T-helper 2 cell (primary cell): ENCODE results near the gene SKAP1.
"Not testable (repeated sequence)": the region's sequence is repeated elsewhere in the genome, so short reads cannot be mapped to it uniquely, and the experiment has no call there.

Source experiments
- DNase-seq, 5 experiments: peaks; one replicate each; pipeline versions ENCODE4 v3.0.0 to v3.0.0-alpha.2; 2012 to 2022

SKAP1 gene

GRCh38 chr17:48412841-48413240 lies 17.2 kb downstream of the SKAP1 start:
- DNase-seq: peak in 1 of 5 experiments; percentile 61

DNA sequence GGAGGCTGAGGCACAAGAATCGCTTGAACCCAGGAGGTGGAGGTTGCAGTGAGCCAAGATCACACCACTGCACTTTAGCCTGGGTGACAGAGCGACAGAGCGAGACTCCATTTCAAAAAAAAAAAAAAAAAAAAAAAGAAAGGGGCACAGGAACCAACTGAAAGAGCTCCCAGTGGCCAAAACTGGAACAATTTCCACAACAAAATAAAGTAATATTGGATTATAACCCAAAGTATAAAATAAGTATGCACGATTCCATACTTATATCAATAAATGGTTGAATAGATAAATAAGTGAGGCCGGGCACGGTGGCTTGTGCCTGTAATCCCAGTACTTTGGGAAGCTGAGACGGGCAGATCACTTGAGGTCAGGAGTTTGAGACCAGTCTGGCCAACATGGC lies 19.2 kb downstream of the SKAP1 start:
- not testable (repeated sequence) for DNase-seq

DNA sequence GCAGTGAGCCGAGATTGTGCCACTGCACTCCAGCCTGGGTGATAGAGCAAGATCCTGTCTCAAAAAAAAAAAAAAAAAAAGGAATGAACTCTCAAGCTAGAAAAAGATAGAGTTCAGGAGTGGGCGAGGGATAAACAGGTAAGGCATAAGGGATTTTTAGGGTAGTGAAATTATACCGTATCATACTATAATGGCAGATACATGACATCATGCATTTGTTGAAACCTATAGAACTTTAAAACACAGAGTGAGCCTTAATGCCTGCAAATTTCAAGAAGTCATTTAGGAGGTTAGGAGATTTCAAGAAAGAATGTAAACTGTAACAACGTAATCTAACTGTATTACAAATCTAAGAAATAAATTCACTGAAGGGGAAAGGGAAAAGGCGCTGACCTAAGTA lies 20.4 kb downstream of the SKAP1 start:
- DNase-seq: no peak

GRCh38 chr17:48406936-48407567 lies 23.0 kb downstream of the SKAP1 start:
- no peak for DNase-seq

DNA sequence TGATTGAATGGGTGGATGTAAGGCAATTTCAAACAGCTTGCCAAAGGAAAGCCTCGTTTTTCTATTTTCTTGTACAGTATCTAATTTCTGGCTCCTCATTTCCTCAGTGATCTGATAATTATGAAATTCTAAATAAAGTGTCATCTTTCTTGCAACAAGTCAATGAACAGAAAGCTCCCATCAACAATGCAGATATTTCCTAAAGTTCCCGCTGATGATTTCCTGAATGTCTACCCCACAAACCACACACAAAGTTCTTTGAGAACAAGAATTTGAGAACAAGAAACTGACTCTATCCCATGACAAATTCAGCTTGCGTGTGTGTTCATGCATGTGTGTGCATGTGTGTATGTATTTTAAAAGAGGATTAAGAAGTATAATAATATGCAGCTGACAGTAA lies 35.2 kb downstream of the SKAP1 start:
- DNase-seq: no peak

- no peak for DNase-seq
Measured at GRCh38 chr17:48393283-48393682, 36.7 kb downstream of the SKAP1 start.

DNA sequence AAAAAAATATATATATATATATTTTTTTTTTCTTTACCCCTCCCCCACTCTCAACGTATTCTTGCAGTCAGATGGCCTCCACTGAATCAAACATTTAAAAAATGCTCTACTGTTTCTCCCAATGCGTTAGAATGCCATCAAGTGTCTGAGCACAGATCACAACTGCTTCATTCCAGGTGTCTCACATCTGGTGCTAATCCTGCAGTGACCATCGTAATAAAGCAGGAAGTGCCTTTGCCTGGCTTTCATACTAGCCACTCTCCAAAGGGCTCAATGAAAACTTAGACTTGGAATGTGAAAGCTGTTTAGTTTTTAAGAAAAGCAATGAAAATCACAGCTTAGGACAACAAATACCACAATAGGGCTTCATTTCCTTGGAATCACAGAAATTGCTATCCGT lies 37.2 kb downstream of the SKAP1 start:
- DNase-seq: no peak

DNA sequence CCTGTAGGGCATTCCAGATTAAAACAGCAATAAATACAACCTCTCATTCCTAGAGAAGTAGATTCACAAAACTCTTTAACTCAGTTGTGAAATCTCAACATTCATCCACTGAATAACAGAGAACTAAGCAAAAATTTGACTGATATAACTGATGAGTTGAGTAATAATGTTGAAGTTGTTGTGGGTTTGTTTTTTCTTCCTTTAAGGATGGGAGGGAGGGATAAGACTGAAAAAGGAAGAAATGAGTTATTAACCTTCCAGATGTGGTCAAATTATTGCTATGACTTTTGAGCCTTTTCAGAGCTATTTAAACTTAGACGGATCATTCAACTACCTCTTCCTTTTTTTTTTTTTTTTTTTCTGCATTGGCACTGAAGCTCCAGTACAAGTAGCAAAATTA lies 38.6 kb downstream of the SKAP1 start:
- DNase-seq: peak in 1 of 5 experiments; percentile 18

DNA sequence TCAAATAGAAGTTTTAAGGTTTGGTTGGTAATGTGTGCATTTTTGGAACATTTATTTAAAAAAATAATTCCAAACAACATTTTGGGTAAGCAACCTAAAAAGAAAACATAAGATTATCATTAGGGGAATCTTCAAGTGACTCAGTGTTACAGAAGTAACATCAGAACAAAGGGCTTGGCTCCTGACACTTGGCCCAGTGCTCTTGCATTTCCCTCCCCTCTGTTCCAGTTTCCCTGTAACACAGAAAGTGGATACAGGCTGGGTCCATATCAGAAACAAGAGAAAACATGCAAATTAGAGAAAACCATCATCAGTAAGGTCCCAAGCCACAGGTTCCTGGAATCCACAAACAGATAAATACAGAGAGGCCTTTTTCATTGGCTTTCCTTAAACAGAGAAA lies 40.1 kb downstream of the SKAP1 start:
- DNase-seq: no peak

DNA sequence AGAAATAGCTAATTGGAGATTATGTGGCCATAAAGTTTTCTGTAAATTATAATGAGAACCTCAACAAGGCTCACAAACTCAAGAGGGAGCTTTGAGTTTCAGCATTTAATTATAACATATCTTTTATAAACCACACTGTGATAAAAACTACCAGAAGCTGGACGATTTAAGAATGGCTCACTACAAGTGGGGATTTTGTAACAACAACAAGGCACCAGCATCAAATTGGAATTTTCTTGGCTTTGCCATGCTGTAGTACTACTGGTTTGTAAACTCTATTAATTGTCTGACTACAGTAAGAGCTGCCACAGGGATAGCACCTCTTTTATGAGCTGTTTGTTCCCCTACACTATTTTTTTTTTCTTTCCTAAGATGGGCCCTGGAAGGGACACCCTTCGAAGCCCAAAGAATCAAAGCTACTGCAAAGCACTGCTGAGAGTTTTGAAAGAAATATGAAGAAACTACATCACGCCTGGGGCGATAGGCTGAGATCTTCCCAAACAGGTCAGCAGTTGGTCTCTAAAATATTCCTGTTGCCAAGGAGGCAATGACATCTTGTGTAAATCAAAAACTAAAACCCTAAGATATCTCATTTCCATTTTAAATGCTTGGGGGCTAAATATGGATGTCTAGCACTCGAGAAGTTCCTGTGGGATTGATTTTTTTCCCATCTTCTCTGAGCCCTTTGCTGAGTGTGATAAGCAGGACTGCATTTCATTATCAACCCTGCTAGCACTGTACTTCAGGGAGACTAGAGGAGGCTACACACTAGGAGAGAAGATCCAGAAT lies 40.9 kb downstream of the SKAP1 start:
- DNase-seq: no peak

- DNase-seq: no peak
Measured at GRCh38 chr17:48386826-48387225, 43.2 kb downstream of the SKAP1 start.

GRCh38 chr17:48385319-48385718 lies 44.7 kb downstream of the SKAP1 start:
- no peak for DNase-seq

DNA sequence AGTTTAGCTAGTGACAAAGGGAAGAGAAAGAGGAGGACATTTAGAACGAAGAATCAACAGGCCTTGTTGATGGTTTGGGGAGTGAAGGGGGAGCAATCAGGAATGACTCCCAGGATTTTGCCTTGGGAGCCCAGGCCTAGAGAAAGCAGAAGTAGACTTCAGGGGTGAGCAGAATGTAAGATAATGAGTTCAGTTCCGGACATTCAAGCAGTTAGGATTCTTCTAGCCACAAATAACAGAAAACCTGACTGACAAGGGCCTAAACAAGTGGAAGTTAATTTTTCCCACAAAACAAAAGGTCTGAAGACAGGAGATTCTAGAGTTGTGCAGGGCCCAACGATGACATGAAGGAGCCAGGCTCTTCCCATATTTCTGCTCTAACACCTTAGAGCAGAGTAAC lies 45.9 kb downstream of the SKAP1 start:
- DNase-seq: no peak

DNA sequence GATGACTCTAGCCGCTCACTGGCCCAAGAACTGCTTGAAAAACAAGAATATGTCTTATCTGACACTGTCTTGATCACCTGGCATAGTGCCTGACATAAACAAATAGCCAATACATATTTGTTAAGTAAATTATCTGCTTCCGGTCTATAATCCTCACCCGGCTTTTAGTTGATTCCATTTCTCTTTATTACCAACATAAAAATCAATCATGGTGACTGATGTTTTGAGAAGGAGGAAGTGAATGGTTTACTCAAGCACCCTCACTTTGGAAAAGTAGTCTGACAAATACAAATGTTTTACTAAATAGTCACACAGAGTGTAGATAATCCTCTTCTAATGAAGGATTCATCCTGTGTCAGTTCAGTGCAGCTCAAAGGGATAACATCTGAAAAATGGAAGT lies 47.0 kb downstream of the SKAP1 start:
- DNase-seq: no peak

DNA sequence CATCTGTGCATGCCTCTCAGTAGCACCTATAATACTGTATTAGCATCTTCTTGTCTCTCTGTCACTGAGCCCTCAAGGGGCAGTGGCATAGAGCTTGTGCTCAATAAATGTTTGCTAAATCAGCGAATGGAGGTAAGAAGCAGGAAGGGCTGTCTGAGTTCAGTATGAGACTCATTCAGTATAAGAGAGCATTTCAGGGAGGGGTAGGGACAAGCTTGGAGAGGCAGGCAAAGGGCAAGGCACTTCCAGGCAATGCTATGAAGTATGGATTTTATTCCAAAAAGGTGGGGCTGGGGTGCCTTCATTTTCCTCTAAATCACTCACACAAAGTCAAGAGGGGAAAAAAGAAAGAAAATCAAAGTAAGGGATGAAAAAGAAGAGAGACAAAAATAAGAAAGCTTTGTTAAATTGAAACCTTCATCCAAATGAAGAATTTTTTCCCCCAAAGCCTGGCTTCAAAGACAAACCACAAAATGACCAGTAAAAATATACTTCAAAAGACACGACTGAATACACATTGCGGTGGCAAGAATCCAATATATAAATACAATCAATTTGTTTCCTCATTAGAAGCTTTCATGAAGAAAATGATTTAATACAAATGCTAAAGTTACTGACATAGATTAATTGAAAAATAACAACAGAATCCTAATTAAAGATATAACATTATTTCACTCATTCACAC lies 51.2 kb downstream of the SKAP1 start:
- DNase-seq: no peak

- no peak for DNase-seq
Measured at GRCh38 chr17:48378238-48378637, 51.8 kb downstream of the SKAP1 start.

DNA sequence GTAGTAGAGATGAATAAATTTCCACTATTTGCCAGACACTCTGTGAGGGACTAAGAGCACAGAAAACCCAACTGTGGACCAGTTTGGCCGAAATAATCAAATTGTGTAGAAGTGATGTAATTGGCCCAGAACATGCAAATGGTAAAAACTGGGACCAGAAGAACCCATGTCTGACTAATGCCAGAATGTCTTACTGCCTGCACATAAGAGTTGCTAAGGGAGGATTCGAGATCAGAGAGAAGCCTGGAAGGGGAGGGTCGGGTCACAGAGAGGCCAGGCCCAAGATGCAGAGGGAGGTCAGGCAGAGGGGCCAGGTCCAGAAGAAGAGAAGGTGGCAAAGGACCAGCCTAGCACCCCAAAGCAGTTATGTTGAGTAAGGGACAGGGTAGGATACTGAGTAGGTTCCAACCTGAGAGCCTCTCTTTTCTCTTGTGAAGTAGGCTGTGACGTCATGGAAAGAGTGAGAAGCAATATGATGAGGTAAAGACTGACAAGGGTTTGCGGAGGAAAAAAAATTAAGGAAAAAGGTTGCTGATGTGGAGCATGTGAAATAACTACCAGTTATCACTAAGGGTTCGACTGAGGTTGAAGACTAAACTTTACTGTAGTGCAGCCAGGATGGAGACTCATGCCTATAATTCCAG lies 53.2 kb downstream of the SKAP1 start:
- no peak for DNase-seq

GRCh38 chr17:48375356-48375755 lies 54.7 kb downstream of the SKAP1 start:
- no peak for DNase-seq

DNA sequence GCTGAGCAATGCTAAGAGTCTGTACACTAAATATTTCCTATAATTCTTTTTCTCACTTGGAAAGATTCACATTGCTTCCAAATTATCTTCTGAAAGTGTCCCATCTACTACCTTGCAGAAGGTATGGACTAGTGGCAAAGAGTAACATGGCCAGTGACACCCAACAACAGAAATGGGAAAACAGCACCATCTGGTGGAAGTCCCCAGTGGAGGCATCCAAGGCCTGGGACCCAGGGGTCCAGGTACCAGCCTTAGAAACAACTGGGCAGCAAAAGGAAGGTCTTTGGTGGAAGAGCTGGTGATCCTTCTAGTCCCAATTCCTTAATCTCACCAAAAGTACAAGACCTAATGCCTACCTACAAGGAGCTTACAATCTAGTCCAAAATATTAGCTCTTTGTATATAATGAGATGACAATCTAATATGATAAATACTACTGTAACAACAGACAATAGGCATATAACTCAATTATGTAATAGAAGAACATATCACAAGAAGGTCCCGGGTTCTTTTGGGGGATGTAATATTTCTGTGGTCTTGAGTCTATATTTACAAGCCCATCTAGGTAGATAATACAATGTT lies 55.3 kb downstream of the SKAP1 start:
- peak in 3 of 5 experiments; percentile 5 to 34 (median 11) for DNase-seq

DNA sequence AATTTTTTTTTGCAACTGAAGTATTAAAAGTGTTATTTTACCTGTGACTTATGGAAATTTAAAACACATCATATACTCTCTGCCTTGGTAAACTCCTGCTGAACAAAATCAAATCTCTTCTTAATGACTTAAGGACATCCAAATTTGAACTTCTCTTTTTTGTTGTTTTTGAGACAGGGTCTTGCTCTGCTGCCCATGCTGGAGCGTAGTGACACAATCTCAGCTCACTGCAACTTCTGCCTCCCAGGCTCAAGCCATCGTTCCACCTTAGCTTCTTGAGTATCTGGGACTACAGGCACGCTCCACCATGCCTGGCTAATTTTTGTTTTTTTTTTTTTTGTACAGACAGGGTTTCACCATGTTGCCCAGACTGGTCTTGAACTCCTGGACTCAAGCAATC lies 56.1 kb downstream of the SKAP1 start:
- no peak for DNase-seq

DNA sequence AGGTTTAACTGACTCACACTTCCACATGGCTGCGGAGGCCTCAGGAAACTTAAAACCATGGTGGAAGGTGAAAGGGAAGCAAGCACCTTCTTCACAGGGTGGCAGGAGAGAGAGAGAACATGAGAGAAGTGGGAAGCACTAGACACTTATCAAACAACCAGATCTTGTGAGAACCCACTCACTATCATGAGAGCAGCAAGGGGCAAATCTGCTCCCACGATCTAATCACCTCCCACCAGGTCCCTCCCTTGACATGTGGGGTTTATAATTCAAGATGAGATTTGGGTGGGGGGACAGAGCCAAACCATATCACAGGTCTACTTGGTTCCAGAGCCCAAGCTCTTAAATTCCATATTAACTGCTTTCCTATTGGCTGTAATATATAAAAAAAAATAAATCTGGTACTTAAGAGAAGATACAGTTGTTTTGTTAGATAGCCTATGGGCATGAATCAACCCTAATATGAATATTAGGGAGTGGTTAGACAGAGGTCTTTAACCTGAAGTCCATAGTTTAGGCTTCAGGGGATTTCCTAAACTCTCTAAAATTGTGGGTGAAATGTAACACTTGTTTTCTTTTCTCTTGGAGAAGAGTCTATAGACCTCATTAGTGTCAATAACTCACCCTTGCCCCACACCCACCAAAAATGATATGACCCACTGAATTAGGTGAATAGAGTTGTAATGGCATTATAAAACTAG lies 56.7 kb downstream of the SKAP1 start:
- peak in 1 of 5 experiments; percentile 4 for DNase-seq

- not testable (repeated sequence) for DNase-seq
Measured at GRCh38 chr17:48368967-48369366, 61.0 kb downstream of the SKAP1 start.
